Activated naive CD4-positive, alpha-beta T cell treated with anti-CD3 and anti-CD28 coated beads, Interleukin-2, amount 10 ng/mL, durations not matched to agents 7 days and 5 days (primary cell): ENCODE data around the gene RAD21L1.

Experiments used
- CTCF ChIA-PET: fragments of 350-600 bp; sonication (Branson Sonifier 250); formaldehyde crosslinking; loops from one replicate; lab custom pipeline; 2021; ENCODE audit warnings: antibody characterized with exemption; lab: Charles Lee
- DNase-seq: peaks from one replicate; pipeline ENCODE4 v3.0.0-alpha.2; 2020
- H3K27ac Mint-ChIP-seq: one replicate; pipeline ENCODE4 v1.8.0; 2021; ENCODE audit warnings: mild to moderate bottlenecking, moderate library complexity, mixed read lengths
- H3K27me3 Mint-ChIP-seq: one replicate; pipeline ENCODE4 v1.8.0; 2021; ENCODE audit warnings: mild to moderate bottlenecking, mixed read lengths
- H3K36me3 Mint-ChIP-seq: one replicate; pipeline ENCODE4 v1.8.0; 2021; ENCODE audit warnings: mixed read lengths
- H3K4me1 Mint-ChIP-seq: one replicate; pipeline ENCODE4 v1.8.0; 2021; ENCODE audit warnings: mixed read lengths
- H3K4me3 Mint-ChIP-seq: one replicate; pipeline ENCODE4 v1.8.0; 2021; ENCODE audit warnings: mild to moderate bottlenecking, moderate library complexity, mixed read lengths
- H3K9me3 Mint-ChIP-seq: one replicate; pipeline ENCODE4 v1.8.0; 2021; ENCODE audit warnings: mixed read lengths

Gene RAD21L1

GRCh38 chr20:1293641-1294379 lies 68.0 kb downstream of the RAD21L1 start:
- CTCF ChIA-PET = no interaction called here
- no peak overlapping the region for H3K4me3 Mint-ChIP-seq
- H3K9me3 Mint-ChIP-seq = no peaks in the 10 kb centered on the region
- peaks cover under 1% of the 10 kb centered on the region for H3K36me3 Mint-ChIP-seq
- H3K4me1 Mint-ChIP-seq = peaks cover 14% of the 10 kb centered on the region
- H3K27me3 Mint-ChIP-seq = no peaks in the 10 kb centered on the region
- H3K27ac Mint-ChIP-seq = no peak overlapping the region
- no peak for DNase-seq

GRCh38 chr20:1294497-1294896 lies 68.7 kb downstream of the RAD21L1 start:
- Mint-ChIP-seq H3K9me3 (no peaks in the 10 kb centered on the region), H3K27ac (peak overlapping the region; percentile 24), H3K4me3 (no peak overlapping the region), H3K4me1 (peaks cover 17% of the 10 kb centered on the region), H3K27me3 (no peaks in the 10 kb centered on the region), H3K36me3 (peaks cover 4% of the 10 kb centered on the region)
- no peak for DNase-seq
- CTCF ChIA-PET = no interaction called here

- no peak overlapping the region for H3K4me3 Mint-ChIP-seq
- H3K36me3 Mint-ChIP-seq = peaks cover 4% of the 10 kb centered on the region
- no peaks in the 10 kb centered on the region for H3K9me3 Mint-ChIP-seq
- H3K27ac Mint-ChIP-seq = no peak overlapping the region
- peaks cover 26% of the 10 kb centered on the region for H3K4me1 Mint-ChIP-seq
- CTCF ChIA-PET = no interaction called here
- H3K27me3 Mint-ChIP-seq = no peaks in the 10 kb centered on the region
- no peak for DNase-seq
Measured at GRCh38 chr20:1295276-1295930, 69.6 kb downstream of the RAD21L1 start.

- CTCF ChIA-PET = no interaction called here
- Mint-ChIP-seq H3K36me3 (peaks cover 9% of the 10 kb centered on the region), H3K4me3 (no peak overlapping the region), H3K27ac (no peak overlapping the region), H3K9me3 (no peaks in the 10 kb centered on the region), H3K27me3 (no peaks in the 10 kb centered on the region), H3K4me1 (peaks cover 34% of the 10 kb centered on the region)
- DNase-seq = no peak
Measured at GRCh38 chr20:1296117-1296610, 70.3 kb downstream of the RAD21L1 start.

GRCh38 chr20:1296922-1297321 lies 71.1 kb downstream of the RAD21L1 start:
- peaks cover 37% of the 10 kb centered on the region for H3K4me1 Mint-ChIP-seq
- CTCF ChIA-PET = no interaction called here
- DNase-seq = no peak
- peaks cover 11% of the 10 kb centered on the region for H3K36me3 Mint-ChIP-seq
- H3K27ac Mint-ChIP-seq = peak overlapping the region; percentile 45
- H3K4me3 Mint-ChIP-seq = no peak overlapping the region
- no peaks in the 10 kb centered on the region for H3K9me3 Mint-ChIP-seq
- H3K27me3 Mint-ChIP-seq = no peaks in the 10 kb centered on the region

GRCh38 chr20:1297486-1297885 lies 71.6 kb downstream of the RAD21L1 start:
- Mint-ChIP-seq H3K4me3 (no peak overlapping the region), H3K4me1 (peaks cover 37% of the 10 kb centered on the region), H3K9me3 (no peaks in the 10 kb centered on the region), H3K36me3 (peaks cover 11% of the 10 kb centered on the region), H3K27me3 (no peaks in the 10 kb centered on the region), H3K27ac (no peak overlapping the region)
- no peak for DNase-seq
- CTCF ChIA-PET = no interaction called here

- DNase-seq = no peak
- peaks cover 31% of the 10 kb centered on the region for H3K4me1 Mint-ChIP-seq
- H3K27me3 Mint-ChIP-seq = no peaks in the 10 kb centered on the region
- no peaks in the 10 kb centered on the region for H3K9me3 Mint-ChIP-seq
- H3K27ac Mint-ChIP-seq = no peak overlapping the region
- CTCF ChIA-PET = interaction anchor here (0.5 kb wide), 1 partner anchor 201 kb away, joined by 3 read pairs; no protein-coding TSS in a partner anchor
- H3K4me3 Mint-ChIP-seq = no peak overlapping the region
- H3K36me3 Mint-ChIP-seq = peaks cover 11% of the 10 kb centered on the region
Measured at GRCh38 chr20:1298166-1298565, 72.3 kb downstream of the RAD21L1 start.

GRCh38 chr20:1298888-1299511 lies 73.2 kb downstream of the RAD21L1 start:
- DNase-seq = no peak
- Mint-ChIP-seq H3K9me3 (no peaks in the 10 kb centered on the region), H3K27ac (peak overlapping the region; percentile 34), H3K4me1 (peaks cover 26% of the 10 kb centered on the region), H3K36me3 (peaks cover 11% of the 10 kb centered on the region), H3K27me3 (no peaks in the 10 kb centered on the region), H3K4me3 (no peak overlapping the region)
- CTCF ChIA-PET = interaction anchor here (2.8 kb wide), 1 partner anchor 12 kb away, joined by 9 read pairs; no protein-coding TSS in a partner anchor

- no peaks in the 10 kb centered on the region for H3K27me3 Mint-ChIP-seq
- no peak overlapping the region for H3K27ac Mint-ChIP-seq
- peak; percentile 61 for DNase-seq
- H3K9me3 Mint-ChIP-seq = no peaks in the 10 kb centered on the region
- H3K4me1 Mint-ChIP-seq = peaks cover 26% of the 10 kb centered on the region
- H3K36me3 Mint-ChIP-seq = peaks cover 11% of the 10 kb centered on the region
- no peak overlapping the region for H3K4me3 Mint-ChIP-seq
- CTCF ChIA-PET = interaction anchor here (0.9 to 2.8 kb wide), 3 partner anchors 8 to 169 kb away, joined by 3 to 12 read pairs (median 9); no protein-coding TSS in a partner anchor
Measured at GRCh38 chr20:1299522-1299921, 73.7 kb downstream of the RAD21L1 start.

- Mint-ChIP-seq H3K36me3 (peaks cover 11% of the 10 kb centered on the region), H3K4me3 (peak overlapping the region; percentile 69)
- CTCF ChIA-PET = interaction anchor here (0.9 to 2.8 kb wide), 7 partner anchors 9 to 203 kb away, joined by 3 to 12 read pairs (median 7); no protein-coding TSS in a partner anchor
Measured at GRCh38 chr20:1300083-1300840, 74.4 kb downstream of the RAD21L1 start.

GRCh38 chr20:1301031-1301529 lies 75.2 kb downstream of the RAD21L1 start:
- peak; percentile 80 for DNase-seq

More at GRCh38 chr20:1300083-1300840, 74.4 kb downstream of the RAD21L1 start:
- H3K4me1 Mint-ChIP-seq = peaks cover 26% of the 10 kb centered on the region
- peak overlapping the region; percentile 93 for H3K27ac Mint-ChIP-seq
- no peaks in the 10 kb centered on the region for H3K27me3 Mint-ChIP-seq
- H3K9me3 Mint-ChIP-seq = no peaks in the 10 kb centered on the region
- DNase-seq = no peak

GRCh38 chr20:1302685-1303541 lies 77.1 kb downstream of the RAD21L1 start:
- DNase-seq = peak; percentile 43
- Mint-ChIP-seq H3K27me3 (no peaks in the 10 kb centered on the region), H3K9me3 (no peaks in the 10 kb centered on the region), H3K4me3 (no peak overlapping the region), H3K27ac (no peak overlapping the region), H3K36me3 (peaks cover 15% of the 10 kb centered on the region), H3K4me1 (peaks cover 26% of the 10 kb centered on the region)
- CTCF ChIA-PET = no interaction called here

More at GRCh38 chr20:1301031-1301529, 75.2 kb downstream of the RAD21L1 start:
- peak overlapping the region; percentile 93 for H3K27ac Mint-ChIP-seq
- H3K4me3 Mint-ChIP-seq = peak overlapping the region; percentile 69
- peaks cover 26% of the 10 kb centered on the region for H3K4me1 Mint-ChIP-seq
- no peaks in the 10 kb centered on the region for H3K9me3 Mint-ChIP-seq
- no peaks in the 10 kb centered on the region for H3K27me3 Mint-ChIP-seq
- peaks cover 15% of the 10 kb centered on the region for H3K36me3 Mint-ChIP-seq
- CTCF ChIA-PET = interaction anchor here (0.8 to 2.8 kb wide), 7 partner anchors 9 to 203 kb away, joined by 3 to 12 read pairs (median 7); no protein-coding TSS in a partner anchor
